ENCODE results near the gene TRANK1.
A peak's percentile ranks its signal among the peaks of the same experiment; 100 is the strongest.

Gene TRANK1

GRCh38 chr3:36993326-36994283 lies 48.8 kb upstream of the TRANK1 start, which contains the start of gene MLH1 (continued):
- TF ChIP-seq ZNF175 (tag by site-specific recombination; IDR thresholded peaks at IDR 0.05) (no peak), ZBTB48 (tag by site-specific recombination; IDR thresholded peaks at IDR 0.05) (peak; percentile 63; the same call in 1 of the 2 replicates), ZNF132 (tag by site-specific recombination; IDR thresholded peaks at IDR 0.05; ENCODE audit: borderline replicate concordance) (no peak), GFI1B (tag by site-specific recombination; IDR thresholded peaks at IDR 0.05) (no peak), ZBTB11 (tag by site-specific recombination; conservative IDR thresholded peaks at IDR 0.05; ENCODE audit: low read depth) (peak; percentile 31; the same call in 1 of the 2 replicates), ZNF488 (tag by site-specific recombination; IDR thresholded peaks at IDR 0.05) (no peak), ZNF571 (tag by site-specific recombination; IDR thresholded peaks at IDR 0.05) (no peak), ZNF785 (tag by site-specific recombination; IDR thresholded peaks at IDR 0.05) (no peak), ZNF548 (tag by site-specific recombination; IDR thresholded peaks at IDR 0.05) (no peak), BCL6B (tag by site-specific recombination; IDR thresholded peaks at IDR 0.05) (no peak), ZNF18 (tag by site-specific recombination; IDR thresholded peaks at IDR 0.05) (no peak), ZFP69B (tag by site-specific recombination; IDR thresholded peaks at IDR 0.05) (no peak), OSR2 (tag by site-specific recombination; IDR thresholded peaks at IDR 0.05) (peak; percentile 69)

GRCh38 chr3:36992806-36993325 lies 48.0 kb upstream of the TRANK1 start, which contains the start of gene EPM2AIP1:
EPM2AIP1 (minus strand) TSS chr3:36993131; CDS start chr3:36993077, 54 bp downstream.
- Histone ChIP-seq H3K4me3 (ENCODE audit: low read depth, low read length) (peak within 1 kb of the TSS; percentile 87), H3K4me1 (ENCODE audit: control insufficient read depth, insufficient read depth, low read length) (no peaks in the 10 kb centered on the region), H3K36me3 (ENCODE audit: control insufficient read depth in 2 of 2, insufficient read depth in 1 of 2, low read length in 2 of 2) (peaks cover 3 to 72% of the 10 kb centered on the region in 2 experiments; a peak in 2 of 3 replicates), H3K9me3 (ENCODE audit: control insufficient read depth, insufficient read depth, low read depth, low read length) (no peaks in the 10 kb centered on the region), H3K27ac (ENCODE audit: extremely low read depth, low read depth, low read length) (peak within 1 kb of the TSS; percentile 82)
- ChIA-PET POLR2A (interaction anchor here (0.5 to 2.5 kb wide), 12 partner anchors 12 to 1186 kb away, joined by 3 to 10 read pairs (median 4); partner anchors contain the start of gene LRRFIP2), CTCF (interaction anchor here (1.0 to 1.4 kb wide), 3 partner anchors 13 to 35 kb away, joined by 3 read pairs; no protein-coding TSS in a partner anchor)
- TF ChIP-seq ZNF660 (tag by site-specific recombination; IDR thresholded peaks at IDR 0.05), result 0 out of 2 replicates have a peak, but pooled peaks have one; percentile 35
- peak; percentile 86 for TF ChIP-seq ZNF561 (tag by site-specific recombination; IDR thresholded peaks at IDR 0.05; ENCODE audit: borderline replicate concordance)
- no peak for TF ChIP-seq ZNF488 (tag by site-specific recombination; IDR thresholded peaks at IDR 0.05)
- TF ChIP-seq ZNF558 (tag by site-specific recombination; IDR thresholded peaks at IDR 0.05), result no peak
- TF ChIP-seq ZBTB7A (tag by site-specific recombination; IDR thresholded peaks at IDR 0.05; ENCODE audit: low read depth), result no peak
- no peak for TF ChIP-seq ZBTB1 (tag by site-specific recombination; IDR thresholded peaks at IDR 0.05)
- no peak for TF ChIP-seq MEIS1 (CRISPR knock-in tag; IDR thresholded peaks at IDR 0.05; ENCODE audit: borderline replicate concordance)
- TF ChIP-seq SP7 (tag by site-specific recombination; IDR thresholded peaks at IDR 0.05), result peak; percentile 37
- no peak for TF ChIP-seq ZBTB10 (tag by site-specific recombination; IDR thresholded peaks at IDR 0.05)
- 0 out of 2 replicates have a peak, but pooled peaks have one; percentile 6 for TF ChIP-seq ZSCAN4 (tag by site-specific recombination; IDR thresholded peaks at IDR 0.05)

Data from HEK293 (cell line).